ENCODE results near the gene TNN.

DNA sequence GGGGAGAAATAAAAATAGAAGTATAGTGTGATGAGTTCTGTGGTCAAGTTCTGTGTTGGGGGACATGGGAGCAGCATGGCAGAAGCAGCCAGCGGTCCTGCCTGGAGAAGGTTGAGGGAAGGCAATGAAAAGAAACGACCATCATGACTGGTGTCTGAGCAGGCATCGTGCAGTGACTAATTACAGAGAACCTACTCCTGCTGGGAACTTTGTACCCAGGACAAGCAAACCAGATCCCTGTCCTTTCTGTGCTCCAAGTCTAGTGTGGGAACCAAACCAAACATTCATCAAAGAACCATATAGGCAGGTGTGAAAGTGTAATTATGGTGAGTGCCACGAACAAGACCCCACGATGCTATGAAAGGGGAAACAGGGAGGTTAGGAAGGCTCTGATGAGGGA, 99.1 kb downstream of the TNN start:
- TF ChIP-seq, protein P1, sequence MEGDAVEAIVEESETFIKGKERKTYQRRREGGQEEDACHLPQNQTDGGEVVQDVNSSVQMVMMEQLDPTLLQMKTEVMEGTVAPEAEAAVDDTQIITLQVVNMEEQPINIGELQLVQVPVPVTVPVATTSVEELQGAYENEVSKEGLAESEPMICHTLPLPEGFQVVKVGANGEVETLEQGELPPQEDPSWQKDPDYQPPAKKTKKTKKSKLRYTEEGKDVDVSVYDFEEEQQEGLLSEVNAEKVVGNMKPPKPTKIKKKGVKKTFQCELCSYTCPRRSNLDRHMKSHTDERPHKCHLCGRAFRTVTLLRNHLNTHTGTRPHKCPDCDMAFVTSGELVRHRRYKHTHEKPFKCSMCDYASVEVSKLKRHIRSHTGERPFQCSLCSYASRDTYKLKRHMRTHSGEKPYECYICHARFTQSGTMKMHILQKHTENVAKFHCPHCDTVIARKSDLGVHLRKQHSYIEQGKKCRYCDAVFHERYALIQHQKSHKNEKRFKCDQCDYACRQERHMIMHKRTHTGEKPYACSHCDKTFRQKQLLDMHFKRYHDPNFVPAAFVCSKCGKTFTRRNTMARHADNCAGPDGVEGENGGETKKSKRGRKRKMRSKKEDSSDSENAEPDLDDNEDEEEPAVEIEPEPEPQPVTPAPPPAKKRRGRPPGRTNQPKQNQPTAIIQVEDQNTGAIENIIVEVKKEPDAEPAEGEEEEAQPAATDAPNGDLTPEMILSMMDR (IDR thresholded peaks at IDR 0.05; ENCODE audit: poor library complexity, severe bottlenecking), result no peak
- TF ChIP-seq POLR2AphosphoS5 (IDR thresholded peaks at IDR 0.05) (no peak), EZH2 (IDR thresholded peaks at IDR 0.05; ENCODE audit: borderline replicate concordance, insufficient read depth, low read length, poor library complexity, severe bottlenecking) (no peak), TAF1 (IDR thresholded peaks at IDR 0.05; ENCODE audit: low read depth) (no peak), RAD21 (conservative IDR thresholded peaks at IDR 0.05) (no peak), SMC3 (conservative IDR thresholded peaks at IDR 0.05; ENCODE audit: poor library complexity) (no peak), EP300 (conservative IDR thresholded peaks at IDR 0.05; ENCODE audit: poor library complexity, severe bottlenecking) (no peak)
